KG1 (cell line): ENCODE data around the gene ZNF200.

Experiments
- DNase-seq: peaks from one replicate; lab custom pipeline; 2025; lab: John Stamatoyannopoulos, UW

The ZNF200 gene

GRCh38 chr16:3175157-3176093, 59.5 kb downstream of the ZNF200 start:
- no peak for DNase-seq

GRCh38 chr16:3174618-3175148, 60.3 kb downstream of the ZNF200 start:
- no peak for DNase-seq

- no peak for DNase-seq
Measured at GRCh38 chr16:3173892-3174617, 60.9 kb downstream of the ZNF200 start.
